Mucosa of rectum (tissue), 2 donors: ENCODE results near the gene THPO.

Source experiments
- H3K27ac ChIP-seq, 2 donors: one replicate each; pipeline ENCODE4 v1.7.0; 2013; ENCODE audit warnings: inconsistent platforms in 2 of 2, low read depth in 2 of 2, low read length in 2 of 2
- H3K27me3 ChIP-seq, 2 donors: one replicate each; pipeline ENCODE4 v1.7.0; 2013; ENCODE audit warnings: low read length in 2 of 2; ENCODE audit not compliant: control insufficient read depth in 2 of 2, insufficient read depth in 2 of 2
- H3K36me3 ChIP-seq, 2 donors: one replicate each; pipeline ENCODE4 v1.7.0; 2013; ENCODE audit warnings: low read length in 2 of 2; ENCODE audit not compliant: control insufficient read depth in 2 of 2, insufficient read depth in 2 of 2
- H3K4me1 ChIP-seq, 2 donors: one replicate each; pipeline ENCODE4 v1.7.0; 2013; ENCODE audit warnings: low read length in 2 of 2, mild to moderate bottlenecking in 1 of 2; ENCODE audit not compliant: control insufficient read depth in 2 of 2, insufficient read depth in 2 of 2
- H3K4me3 ChIP-seq, 2 donors: one replicate each; pipeline ENCODE4 v1.7.0; 2013; ENCODE audit warnings: low read length in 2 of 2
- H3K9ac ChIP-seq, 2 donors: one replicate each; pipeline ENCODE4 v1.7.0; 2013; ENCODE audit warnings: low read length in 2 of 2, low read depth in 1 of 2, mild to moderate bottlenecking in 1 of 2
- H3K9me3 ChIP-seq, 2 donors: one replicate each; pipeline ENCODE4 v1.7.0; 2013; ENCODE audit warnings: low read length in 2 of 2; ENCODE audit not compliant: control insufficient read depth in 2 of 2
- donor health status: healthy.
- donor health status: Normal muscosa, but diverticular disease.

THPO gene

DNA sequence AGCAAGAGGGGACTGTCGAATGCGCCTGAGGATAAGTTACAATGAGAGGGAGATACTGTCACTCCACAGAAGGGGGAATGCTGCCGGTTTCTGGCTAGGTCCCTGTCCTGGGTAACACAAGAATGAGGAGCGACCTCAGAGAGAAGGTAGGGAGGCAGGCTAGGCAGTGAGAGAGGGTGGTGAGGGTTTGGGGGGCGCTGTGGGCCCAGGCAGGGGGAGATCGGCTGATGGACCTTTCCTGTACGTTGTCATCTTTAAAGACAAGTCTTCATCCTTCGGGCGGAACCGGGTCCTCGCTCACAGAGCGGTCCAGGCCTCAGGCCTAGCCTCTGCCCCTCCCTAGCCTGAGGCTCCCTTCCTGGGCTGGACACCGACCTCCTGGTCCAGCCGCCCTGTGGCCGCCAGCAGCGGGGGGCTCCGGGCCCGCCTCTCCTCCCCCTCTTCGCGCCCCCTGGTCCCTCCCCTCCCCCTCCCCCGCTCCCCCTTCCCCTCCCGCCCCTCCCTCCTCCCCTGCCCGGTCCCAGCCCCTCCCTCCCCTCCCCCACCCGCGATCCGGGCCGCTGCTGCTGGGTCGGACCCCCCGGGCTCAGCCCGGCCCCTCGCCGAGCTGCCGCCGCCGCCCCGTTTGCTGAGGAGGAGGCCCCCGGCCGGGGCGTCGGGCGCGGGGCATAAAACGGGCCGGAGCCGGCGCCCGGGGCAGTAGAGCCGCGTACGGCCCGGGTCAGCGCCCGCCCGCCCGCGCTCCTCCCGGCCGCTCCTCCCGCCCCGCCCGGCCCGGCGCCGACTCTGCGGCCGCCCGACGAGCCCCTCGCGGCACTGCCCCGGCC is 1.6 kb upstream of the THPO start, which contains the start of gene CHRD:
TSS of gene CHRD (plus strand) at position 697 of the 827 bp plus-strand sequence. CDS start 265 bp downstream, outside the sequence.
- Histone ChIP-seq H3K4me3 (peak within 1 kb of the TSS; percentile 45 to 58), H3K36me3 (no peaks in the 10 kb centered on the region), H3K27me3 (peaks cover 33 to 47% of the 10 kb centered on the region in 2 donors), H3K27ac (peak within 1 kb of the TSS; percentile 52 to 55), H3K9me3 (no peaks in the 10 kb centered on the region), H3K9ac (peak within 1 kb of the TSS in 1 of 2 donors; percentile 31), H3K4me1 (peaks cover 8 to 10% of the 10 kb centered on the region in 2 donors)

DNA sequence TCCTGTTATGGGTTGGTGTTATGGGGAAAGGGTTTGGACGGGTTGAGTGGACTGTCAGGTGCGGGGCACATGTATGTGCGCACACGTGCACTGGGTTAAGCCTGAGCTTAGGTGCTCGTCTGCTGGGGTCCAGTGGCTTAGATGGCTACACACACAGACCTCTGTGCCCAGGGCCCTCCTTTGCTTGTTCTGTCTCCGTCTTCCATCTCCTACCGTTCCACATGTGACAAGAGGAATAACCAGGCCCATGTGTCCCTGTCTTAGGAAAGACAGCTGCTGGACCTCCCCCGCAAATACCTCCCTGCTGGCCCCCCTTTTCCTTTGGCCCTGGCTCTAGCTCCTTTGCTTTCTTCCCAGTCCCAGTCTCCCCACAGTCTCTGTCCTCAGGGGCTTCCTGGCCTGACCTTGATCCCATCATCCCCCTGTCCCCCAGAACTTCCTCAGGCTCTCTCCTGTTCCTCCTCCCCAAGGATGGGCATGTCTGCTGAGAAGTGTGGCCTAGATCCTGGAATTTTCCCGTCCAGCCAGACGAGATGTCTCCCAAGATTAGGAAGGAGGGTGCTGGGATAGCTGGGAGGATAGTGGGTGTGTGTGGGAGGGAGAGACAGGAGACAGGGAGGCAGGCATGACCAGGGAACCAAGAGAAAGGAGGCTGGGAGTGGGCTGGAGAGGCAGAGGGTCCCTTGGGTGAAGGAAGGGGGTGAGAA is 797 bp upstream of the THPO start:
- Histone ChIP-seq H3K9ac (peak overlapping the region in 1 of 2 donors; percentile 20), H3K27ac (peak overlapping the region; percentile 0 to 52), H3K27me3 (peaks cover 33 to 45% of the 10 kb centered on the region in 2 donors), H3K36me3 (no peaks in the 10 kb centered on the region), H3K9me3 (no peaks in the 10 kb centered on the region), H3K4me1 (peaks cover 8 to 10% of the 10 kb centered on the region in 2 donors), H3K4me3 (peak overlapping the region in 1 of 2 donors; percentile 1)

DNA sequence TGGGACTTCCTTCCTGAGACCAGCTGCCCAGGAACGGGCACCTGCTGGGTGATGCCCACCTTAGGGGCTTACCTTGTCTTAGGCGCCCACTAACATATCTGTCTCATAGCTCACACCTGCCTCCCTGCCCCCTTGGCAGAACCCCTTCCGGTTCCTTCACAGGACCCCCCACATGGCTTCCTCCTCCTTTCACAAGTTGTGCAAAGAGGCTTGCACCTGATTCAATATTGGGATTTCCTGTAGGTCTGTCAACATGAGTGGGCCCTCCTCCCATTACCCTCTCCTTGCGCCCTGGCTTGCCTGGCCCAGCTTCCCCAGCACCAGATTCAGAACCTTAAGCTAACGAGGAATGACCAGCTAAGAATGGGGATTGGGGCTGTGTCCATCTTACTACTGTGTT is 633 bp downstream of the THPO start:
- peaks cover 28 to 47% of the 10 kb centered on the region in 2 donors for H3K27me3 ChIP-seq
- H3K9ac ChIP-seq, result no peak overlapping the region
- no peaks in the 10 kb centered on the region for H3K36me3 ChIP-seq

DNA sequence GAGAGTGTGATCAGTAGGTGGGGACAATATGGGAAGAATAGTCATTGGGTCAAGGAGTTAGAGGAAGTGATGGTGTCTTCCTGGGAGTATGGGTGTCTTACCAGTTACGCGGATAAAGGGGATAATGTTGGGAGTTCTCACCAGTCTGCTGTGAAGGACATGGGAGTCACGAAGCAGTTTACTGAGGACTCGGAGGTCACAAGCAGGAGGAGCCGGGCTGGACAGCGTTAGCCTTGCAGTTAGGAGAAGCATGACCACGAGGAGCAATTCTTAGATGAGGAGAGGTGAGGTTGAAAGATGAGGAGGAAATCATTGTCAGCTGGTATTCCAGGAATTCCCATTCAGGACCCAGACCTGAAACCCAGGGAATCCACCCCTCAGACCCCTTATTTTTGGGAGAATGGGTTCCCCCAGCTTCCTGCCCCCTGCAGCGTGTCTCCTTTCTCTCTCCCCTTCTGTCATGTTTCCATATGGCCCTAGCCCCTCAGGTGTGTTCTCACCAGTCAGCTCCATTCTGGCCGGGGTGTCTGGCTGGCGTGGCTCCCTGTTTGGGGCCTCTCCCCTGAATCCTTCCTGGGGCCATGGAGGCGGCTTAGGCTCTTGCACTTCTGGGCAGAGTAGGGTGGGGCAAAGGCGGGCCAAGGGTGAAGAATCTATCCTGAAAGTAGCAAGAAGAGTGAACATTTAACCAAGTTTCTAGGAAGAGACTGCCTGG is 2.1 kb downstream of the THPO start:
- peaks cover 21 to 33% of the 10 kb centered on the region in 2 donors for H3K27me3 ChIP-seq
- H3K9ac ChIP-seq, result no peak overlapping the region
- no peaks in the 10 kb centered on the region for H3K36me3 ChIP-seq
- H3K4me1 ChIP-seq, result peaks cover 5 to 6% of the 10 kb centered on the region in 2 donors
- H3K27ac ChIP-seq, result no peak overlapping the region
- H3K9me3 ChIP-seq, result no peaks in the 10 kb centered on the region
- no peak overlapping the region for H3K4me3 ChIP-seq

More for the DNA sequence above, 633 bp downstream of the THPO start:
- Histone ChIP-seq H3K27ac (no peak overlapping the region), H3K4me3 (no peak overlapping the region), H3K4me1 (peaks cover 8 to 13% of the 10 kb centered on the region in 2 donors), H3K9me3 (no peaks in the 10 kb centered on the region)

DNA sequence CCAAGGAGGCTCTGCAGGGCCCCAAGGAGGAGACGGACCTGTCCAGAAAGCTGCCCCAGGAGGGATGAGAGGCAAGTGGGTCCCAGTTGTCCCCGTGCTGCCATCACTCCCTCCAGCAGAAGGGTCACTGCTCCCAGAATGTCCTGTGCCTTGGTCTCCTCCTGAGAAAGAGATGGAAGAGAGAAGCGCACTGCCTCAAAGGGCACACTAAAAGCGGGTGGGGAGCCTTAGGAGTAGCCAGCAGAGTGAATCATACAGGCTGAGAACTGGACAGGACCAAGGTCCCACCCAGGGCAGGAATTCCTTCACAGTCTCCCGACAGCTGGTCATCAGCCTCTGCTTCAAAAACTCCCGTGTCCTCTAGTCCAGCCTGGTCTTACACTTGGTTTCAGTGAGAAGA is 4.6 kb downstream of the THPO start:
- Histone ChIP-seq H3K4me1 (peaks cover 0 to 3% of the 10 kb centered on the region in 2 donors), H3K27me3 (peaks cover 6 to 15% of the 10 kb centered on the region in 2 donors), H3K4me3 (no peak overlapping the region), H3K9me3 (no peaks in the 10 kb centered on the region), H3K9ac (no peak overlapping the region), H3K27ac (no peak overlapping the region), H3K36me3 (peaks cover 6 to 11% of the 10 kb centered on the region in 2 donors)

DNA sequence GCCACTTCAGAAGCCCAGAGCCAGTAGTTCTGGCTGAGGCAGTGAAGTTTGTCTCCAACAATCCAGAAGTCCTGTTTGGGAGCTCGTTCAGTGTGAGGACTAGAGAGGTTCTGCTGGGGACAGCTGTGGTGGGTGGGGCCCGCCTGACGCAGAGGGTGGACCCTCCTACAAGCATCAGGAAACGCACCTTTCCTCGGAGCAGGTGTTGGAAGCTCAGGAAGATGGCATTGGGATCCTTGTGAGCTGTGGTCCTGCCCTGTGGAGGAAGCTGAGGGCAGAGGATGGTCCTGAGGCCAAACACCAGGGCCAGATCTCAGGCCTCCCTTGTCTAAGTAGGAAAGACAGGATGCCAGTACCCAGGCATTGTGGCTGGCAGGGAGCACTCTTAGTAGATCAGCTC is 5.1 kb downstream of the THPO start:
- H3K9me3 ChIP-seq, result no peaks in the 10 kb centered on the region
- H3K9ac ChIP-seq, result no peak overlapping the region
- H3K27me3 ChIP-seq, result peaks cover 1 to 10% of the 10 kb centered on the region in 2 donors
- no peak overlapping the region for H3K4me3 ChIP-seq
- H3K36me3 ChIP-seq, result peaks cover 11 to 17% of the 10 kb centered on the region in 2 donors
- H3K27ac ChIP-seq, result no peak overlapping the region
- peaks cover 0 to 3% of the 10 kb centered on the region in 2 donors for H3K4me1 ChIP-seq

DNA sequence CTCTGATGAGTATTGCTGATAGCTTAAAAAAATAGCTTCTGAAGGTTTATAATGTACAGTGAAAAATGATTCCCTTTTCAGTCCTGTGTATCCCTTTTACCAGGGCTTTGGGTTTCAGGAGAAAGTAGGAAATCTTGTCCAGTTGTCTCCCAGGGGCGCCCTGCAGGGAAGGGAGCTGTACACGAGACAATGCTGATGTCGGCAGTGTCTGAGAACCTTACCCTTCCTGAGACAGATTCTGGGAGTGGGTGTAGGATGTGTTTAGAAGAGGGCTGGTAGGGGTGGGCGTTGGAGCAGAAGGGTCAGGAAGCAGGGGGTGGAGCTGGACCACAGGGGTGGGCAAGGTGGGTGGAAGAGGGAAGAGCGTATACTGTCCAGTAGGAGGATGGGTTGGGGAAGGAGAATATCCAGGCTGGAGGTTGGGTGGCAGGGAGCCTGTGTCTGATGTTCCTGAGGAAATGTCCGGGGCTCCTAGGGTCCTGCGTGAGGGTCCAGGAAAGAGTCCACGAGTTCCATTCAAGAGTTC is 5.6 kb downstream of the THPO start:
- Histone ChIP-seq H3K9ac (no peak overlapping the region), H3K27me3 (peaks cover 0 to 9% of the 10 kb centered on the region in 2 donors), H3K27ac (no peak overlapping the region), H3K4me1 (peaks cover 0 to 3% of the 10 kb centered on the region in 2 donors), H3K4me3 (no peak overlapping the region), H3K36me3 (peaks cover 14 to 19% of the 10 kb centered on the region in 2 donors), H3K9me3 (no peaks in the 10 kb centered on the region)

DNA sequence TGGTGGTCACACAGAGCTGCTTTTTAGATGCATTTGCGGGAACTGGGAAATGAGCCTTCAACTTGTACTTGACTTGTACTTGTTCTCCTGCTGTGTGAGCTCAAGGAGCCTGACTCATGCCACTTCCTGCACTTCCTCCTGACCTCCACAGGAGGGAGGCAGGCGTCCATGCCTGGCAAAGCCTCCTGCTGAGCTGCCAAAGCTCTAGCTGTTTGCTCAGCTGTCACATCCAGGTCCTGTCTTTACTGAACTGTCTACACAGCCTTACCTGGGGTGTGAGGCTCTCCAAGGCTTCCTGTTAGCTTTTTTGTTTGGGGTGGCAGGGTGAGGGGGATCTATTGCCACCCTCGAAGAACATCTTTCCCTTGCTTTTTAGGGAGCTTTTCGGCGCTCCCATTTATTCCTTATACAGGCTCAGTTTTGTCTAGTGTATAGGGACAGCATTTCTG is 6.4 kb downstream of the THPO start:
- Histone ChIP-seq H3K27me3 (peaks cover 0 to 9% of the 10 kb centered on the region in 2 donors), H3K9ac (no peak overlapping the region), H3K36me3 (peaks cover 18 to 22% of the 10 kb centered on the region in 2 donors), H3K4me3 (no peak overlapping the region), H3K4me1 (peaks cover 0 to 3% of the 10 kb centered on the region in 2 donors), H3K27ac (no peak overlapping the region), H3K9me3 (no peaks in the 10 kb centered on the region)

DNA sequence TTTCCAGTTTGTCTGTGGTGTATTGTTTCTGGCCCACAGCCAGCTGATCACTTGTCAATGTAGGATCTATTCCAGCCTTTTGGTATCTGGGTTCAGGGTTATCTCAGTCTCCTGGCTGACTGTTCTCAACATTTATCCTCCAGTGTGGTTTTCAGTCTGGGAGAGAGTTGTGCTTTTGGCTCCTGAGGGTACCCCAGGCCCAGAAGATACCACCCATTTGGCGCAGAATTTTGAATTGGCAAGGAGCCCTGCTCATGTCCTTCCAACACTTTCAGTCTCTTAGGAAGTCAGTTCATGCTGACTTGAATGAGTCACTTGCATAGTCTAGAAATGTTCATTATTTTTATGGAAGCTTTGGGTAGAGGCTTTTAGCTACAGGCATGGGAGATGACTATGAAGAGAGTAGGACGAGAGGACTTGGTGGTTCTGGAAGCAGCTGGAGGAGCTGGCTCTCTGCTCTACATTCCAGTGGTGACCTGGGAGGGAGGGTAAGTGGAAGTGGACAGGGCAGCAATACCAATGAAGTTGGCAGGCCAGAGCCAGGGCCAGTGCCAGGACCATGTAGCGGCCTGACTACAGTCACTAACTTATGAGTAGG is 9.3 kb downstream of the THPO start:
- no peaks in the 10 kb centered on the region for H3K9me3 ChIP-seq
- H3K27me3 ChIP-seq, result peaks cover 0 to 5% of the 10 kb centered on the region in 2 donors
- H3K4me1 ChIP-seq, result peaks cover 6 to 12% of the 10 kb centered on the region in 2 donors
- H3K4me3 ChIP-seq, result no peak overlapping the region
- H3K36me3 ChIP-seq, result peaks cover 29 to 32% of the 10 kb centered on the region in 2 donors
- no peak overlapping the region for H3K27ac ChIP-seq
- H3K9ac ChIP-seq, result no peak overlapping the region
